Epithelial cell of prostate (primary cell): ENCODE measurements around the gene AAGAB.

ENCODE experiments used
- DNase-seq: peaks from one replicate; pipeline ENCODE4 v3.0.0-alpha.2; 2011; ENCODE audit warnings: low read depth, low spot score
- H3K27ac ChIP-seq: fragments of 450-650 bp; 2 replicates; pipeline ENCODE4 v1.5.1; 2017; ENCODE audit warnings: mild to moderate bottlenecking

AAGAB gene

DNA sequence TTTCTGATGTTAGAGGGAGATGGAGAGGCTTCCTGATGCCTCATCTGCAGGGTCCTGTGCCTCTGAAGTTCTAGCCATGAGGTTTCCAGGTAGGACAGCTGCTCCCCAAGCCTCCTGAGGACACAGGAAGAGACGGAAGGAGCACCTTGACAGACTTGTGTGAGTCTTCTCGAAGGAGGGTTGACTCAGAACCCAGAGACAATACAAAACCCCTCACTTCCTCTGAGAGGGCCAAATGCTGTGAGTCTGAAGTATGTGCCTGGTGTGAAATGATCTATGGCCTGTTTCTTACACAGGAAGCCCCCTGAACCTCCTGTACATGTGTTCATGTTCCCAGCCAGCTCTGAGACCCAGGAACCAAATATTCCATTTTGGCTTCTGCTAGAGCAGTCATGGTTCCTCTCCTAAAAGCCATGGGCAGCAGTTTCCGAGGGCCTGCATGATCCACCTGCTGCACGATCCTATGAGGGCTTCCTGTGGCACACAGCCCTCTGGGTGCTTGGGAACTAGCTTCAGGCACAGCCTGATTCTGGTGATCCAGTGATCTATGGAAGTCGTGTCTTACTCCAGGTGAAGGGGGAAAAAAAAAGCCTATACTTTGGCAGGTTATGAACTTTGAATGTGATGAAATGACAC lies 62.2 kb downstream of the AAGAB start:
- H3K27ac ChIP-seq, result no peak overlapping the region
- DNase-seq, result no peak

- no peak overlapping the region for H3K27ac ChIP-seq
- no peak for DNase-seq
Observed at GRCh38 chr15:67190813-67191212, 63.6 kb downstream of the AAGAB start.

DNA sequence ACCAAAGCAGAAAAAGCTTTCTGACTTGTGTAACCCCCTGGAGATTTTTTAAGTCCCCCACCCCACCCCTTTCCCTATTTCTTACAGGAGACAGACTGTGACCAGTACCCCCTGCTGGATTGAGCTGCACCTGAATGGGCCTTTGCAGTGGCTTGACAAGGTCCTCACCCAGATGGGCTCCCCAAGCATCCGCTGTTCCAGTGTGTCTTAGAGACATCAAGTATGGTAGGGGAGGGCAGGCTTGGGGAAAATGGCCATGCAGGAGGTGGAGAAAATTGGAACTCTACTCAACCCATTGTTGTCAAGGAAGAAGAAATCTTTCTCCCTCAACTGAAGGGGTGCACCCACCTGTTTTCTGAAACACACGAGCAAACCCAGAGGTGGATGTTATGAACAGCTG lies 64.1 kb downstream of the AAGAB start:
- DNase-seq, result no peak
- no peak overlapping the region for H3K27ac ChIP-seq

- DNase-seq, result no peak
- H3K27ac ChIP-seq, result no peak overlapping the region
Observed at GRCh38 chr15:67189326-67190051, 65.0 kb downstream of the AAGAB start.

GRCh38 chr15:67188551-67189218 lies 65.8 kb downstream of the AAGAB start:
- H3K27ac ChIP-seq, result no peak overlapping the region
- no peak for DNase-seq

DNA sequence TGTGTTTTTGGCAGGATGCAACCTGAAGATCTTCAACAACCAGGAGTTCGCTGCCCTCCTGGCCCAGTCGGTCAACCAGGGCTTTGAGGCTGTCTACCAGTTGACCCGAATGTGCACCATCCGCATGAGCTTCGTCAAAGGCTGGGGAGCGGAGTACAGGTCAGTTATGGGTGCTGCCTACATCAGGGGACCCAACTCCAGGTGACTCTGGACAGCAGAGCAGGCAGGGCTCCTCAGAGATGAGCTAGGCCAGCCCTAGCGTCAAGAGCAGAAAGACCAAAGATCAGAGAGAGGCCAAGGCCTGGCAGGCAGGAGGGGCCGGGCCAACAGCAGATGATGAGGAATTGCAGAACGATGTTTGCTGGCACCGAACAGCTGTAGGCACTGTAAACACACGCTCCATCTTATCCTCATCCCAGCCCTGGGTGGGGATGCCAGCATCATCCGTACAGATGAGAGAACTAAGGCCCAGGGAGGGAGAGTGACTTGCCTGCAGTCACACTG lies 67.1 kb downstream of the AAGAB start:
- DNase-seq, result no peak
- no peak overlapping the region for H3K27ac ChIP-seq

- DNase-seq, result no peak
- H3K27ac ChIP-seq, result no peak overlapping the region
Observed at GRCh38 chr15:67186688-67187087, 67.8 kb downstream of the AAGAB start.

- no peak for DNase-seq
- no peak overlapping the region for H3K27ac ChIP-seq
Observed at GRCh38 chr15:67186226-67186649, 68.2 kb downstream of the AAGAB start.

DNA sequence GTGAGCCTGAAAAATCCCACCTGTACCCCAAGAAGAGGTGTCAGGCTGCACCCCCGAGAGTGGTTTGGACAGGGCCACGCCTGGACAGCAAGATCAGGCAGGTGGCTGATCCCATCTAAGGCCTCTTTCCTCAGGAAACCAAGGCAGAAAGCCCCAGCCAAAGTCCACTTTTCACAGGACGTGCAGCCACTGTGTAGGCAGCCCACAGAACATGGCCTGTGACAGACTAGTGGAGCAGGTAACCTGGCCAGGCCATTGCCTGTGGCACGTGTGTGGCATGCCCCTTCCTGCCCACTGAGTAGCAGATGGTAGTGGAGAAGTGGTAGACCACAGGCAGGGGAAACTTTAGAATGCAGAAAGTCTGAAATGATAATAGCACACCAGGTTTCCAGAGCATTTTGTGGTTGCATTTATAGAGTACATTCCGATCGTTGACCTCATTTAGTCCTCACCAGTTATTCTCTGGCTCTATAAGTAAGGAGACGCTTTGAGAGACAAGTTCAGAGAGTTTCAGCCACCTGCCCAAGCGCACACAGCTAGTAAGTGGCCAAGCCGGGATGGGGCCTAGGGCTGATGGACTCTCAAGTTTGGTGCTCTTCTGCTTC lies 68.7 kb downstream of the AAGAB start:
- no peak for DNase-seq
- no peak overlapping the region for H3K27ac ChIP-seq

DNA sequence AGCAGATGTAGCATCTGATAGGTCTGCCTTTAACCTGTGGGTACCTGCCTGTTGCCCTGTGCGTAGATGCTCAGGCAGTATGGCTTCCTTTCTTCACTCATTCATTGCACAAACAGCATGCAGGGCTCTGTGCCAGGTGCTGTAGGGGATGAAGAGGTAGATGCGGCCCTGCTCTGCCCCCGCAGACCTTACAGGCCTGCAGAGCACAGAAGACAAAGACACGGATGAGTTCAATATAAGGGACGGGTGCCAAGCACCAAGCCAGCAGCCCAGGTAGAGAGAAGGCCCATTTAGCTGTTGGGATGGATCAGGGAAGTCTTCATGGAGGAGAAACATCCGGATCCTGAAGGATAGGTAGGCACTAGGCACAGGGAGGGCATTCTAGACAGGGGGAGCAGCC lies 69.4 kb downstream of the AAGAB start:
- no peak overlapping the region for H3K27ac ChIP-seq

DNA sequence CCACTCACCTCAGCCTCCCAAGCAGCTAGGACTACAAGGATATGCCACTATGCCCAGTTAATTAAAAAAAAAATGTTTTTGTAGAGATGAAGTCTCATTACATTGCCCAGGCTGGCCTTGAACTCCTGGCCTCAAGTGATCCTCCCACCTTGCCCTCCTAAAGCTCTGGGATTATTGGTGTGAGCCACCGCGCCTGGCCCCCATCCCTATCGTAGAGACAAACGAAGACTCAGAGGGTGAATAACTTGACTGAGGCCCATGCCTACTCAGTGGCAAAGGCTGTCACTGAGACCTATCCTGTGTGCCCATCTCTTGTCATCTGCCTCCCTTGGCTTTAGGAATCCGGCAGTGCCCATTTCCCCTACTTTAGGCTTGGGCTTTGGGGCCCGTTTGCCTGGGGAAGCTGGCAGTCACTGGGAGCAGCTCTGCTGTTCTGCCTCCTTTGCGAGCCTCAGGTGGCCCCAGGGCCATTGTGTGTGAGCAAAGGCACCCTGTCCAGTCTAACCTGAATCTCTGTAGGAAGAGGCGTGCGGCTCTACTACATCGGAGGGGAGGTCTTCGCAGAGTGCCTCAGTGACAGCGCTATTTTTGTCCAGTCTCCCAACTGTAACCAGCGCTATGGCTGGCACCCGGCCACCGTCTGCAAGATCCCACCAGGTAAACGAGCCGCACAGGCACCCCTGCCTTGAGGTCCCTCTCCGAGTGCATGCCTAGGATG lies 70.1 kb downstream of the AAGAB start:
- H3K27ac ChIP-seq, result no peak overlapping the region
- DNase-seq, result no peak

More for the DNA sequence above, 69.4 kb downstream of the AAGAB start:
- no peak for DNase-seq

DNA sequence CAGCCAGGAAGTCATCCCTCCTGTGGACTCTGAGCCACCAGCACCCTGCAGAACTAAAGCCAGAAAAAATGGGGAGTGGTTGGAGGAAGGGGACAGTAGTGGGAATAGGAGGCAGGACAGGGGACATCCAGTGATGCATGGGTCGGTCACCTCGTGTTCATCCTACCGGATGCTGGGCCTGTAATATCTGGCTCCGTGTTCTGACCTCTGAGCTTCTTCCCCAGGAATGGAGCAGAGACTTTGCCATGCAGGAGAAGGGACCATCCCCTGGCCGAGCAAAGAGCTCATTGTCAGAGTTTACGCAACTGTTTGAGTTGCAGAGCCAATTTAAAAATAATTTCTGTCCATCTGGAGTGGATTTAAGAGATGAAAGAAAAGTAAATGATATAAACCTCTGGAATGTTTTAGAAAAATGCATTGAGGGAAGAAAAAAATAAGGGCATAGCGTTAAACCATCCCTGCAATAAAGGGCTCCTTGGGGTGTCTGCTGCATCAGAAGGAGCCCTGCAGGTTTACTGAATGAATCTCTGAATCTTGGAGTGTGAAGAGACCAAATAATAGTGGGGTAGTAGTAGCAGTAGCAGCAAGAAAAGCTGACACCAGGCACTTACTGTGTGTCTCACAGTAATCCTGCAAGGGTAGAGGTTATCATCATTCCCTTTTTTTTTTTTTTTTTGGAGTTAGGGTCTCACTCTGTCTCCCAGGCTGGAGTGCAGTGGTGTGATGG lies 70.9 kb downstream of the AAGAB start:
- no peak overlapping the region for H3K27ac ChIP-seq
- no peak for DNase-seq

- no peak overlapping the region for H3K27ac ChIP-seq
- no peak for DNase-seq
Observed at GRCh38 chr15:67181221-67181639, 73.2 kb downstream of the AAGAB start.

GRCh38 chr15:67180514-67181191 lies 73.8 kb downstream of the AAGAB start:
- no peak for DNase-seq
- no peak overlapping the region for H3K27ac ChIP-seq

DNA sequence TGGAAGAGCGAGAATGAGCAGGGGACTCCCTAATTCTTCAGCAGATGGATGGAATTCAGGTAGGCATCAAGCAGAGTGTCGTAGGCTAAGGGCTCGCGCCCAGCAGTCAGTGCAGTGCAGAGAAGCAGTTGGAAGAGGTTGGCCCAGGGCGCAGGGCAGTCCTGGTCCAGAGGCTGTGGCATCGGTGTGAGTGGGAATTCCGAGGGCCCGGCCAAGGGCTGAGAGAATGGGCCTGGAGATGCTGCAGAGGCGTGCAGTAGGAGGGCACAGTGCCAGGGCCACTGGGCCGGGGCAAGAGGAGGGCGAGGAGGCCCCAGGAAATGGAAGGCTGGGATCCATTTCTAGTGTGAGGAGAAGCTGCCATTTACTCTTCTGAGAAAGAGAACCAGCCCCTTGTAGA lies 74.4 kb downstream of the AAGAB start:
- H3K27ac ChIP-seq, result no peak overlapping the region
- DNase-seq, result no peak

DNA sequence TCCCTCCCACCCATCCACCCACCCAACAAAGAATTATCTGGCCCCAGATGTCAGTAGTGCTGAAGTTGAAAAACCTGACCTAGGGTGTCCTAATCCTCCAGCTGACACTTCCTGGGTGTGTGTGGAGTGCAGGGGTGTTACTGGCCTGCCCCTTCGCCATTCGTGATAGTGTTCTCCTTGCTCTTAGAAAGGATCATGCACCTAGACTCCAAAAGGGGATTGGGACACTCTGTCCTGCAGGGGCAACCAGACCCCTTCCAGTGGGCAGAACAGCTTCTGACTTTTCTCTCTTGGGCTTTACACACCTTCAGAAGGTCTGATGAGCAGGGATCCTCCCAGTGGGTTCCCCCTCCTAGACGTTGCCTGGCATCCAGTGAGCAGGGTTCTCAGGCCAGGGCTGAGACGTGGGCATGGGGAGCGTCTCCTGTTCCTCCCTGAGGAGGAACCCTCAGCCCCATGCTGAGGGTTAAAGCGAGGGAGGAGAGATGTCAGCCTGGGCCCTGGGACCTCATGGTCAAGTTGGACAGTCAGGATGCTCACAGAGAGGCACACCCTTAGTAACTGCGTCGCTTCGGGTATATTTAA lies 75.0 kb downstream of the AAGAB start:
- DNase-seq, result no peak
- no peak overlapping the region for H3K27ac ChIP-seq

- H3K27ac ChIP-seq, result peak overlapping the region; percentile 39
- DNase-seq, result no peak
Observed at GRCh38 chr15:67178569-67179210, 75.8 kb downstream of the AAGAB start.

- no peak for DNase-seq
- peak overlapping the region; percentile 39 for H3K27ac ChIP-seq
Observed at GRCh38 chr15:67177752-67178151, 76.7 kb downstream of the AAGAB start.
